K562 (cell line): ENCODE measurements around the gene MTOR. TPM values are rescaled to one million over a fixed set of nuclear protein-coding genes. Genes with fewer than 3 reads are reported as not detected.
A peak's percentile ranks its signal among the peaks of the same experiment; 100 is the strongest.

Experiments used
- ATAC-seq: fragments of 200-7000 bp; cut with Tn5 transposase; 3 replicates; pipeline ENCODE4 v1.9.1; 2020; ENCODE audit warnings: moderate library complexity
- BruUV-seq: library from RNA; stranded (reverse); fragments of 400-500 nt; replicated peaks from 2 replicates; lab custom pipeline; 2021; lab: Mats Ljungman, UMichigan
- CTCF ChIA-PET: fragments of 300-600 bp; formaldehyde crosslinking; extraction: SDS; loops from one replicate; lab custom pipeline; 2021; ENCODE audit warnings: low intra/inter-chr PET ratio; lab: Yijun Ruan, JAX
- POLR2A ChIA-PET: fragments of 300-600, 350-650 bp; sonication (Branson Sonifier 250); formaldehyde crosslinking; extraction: SDS; loops from one replicate; lab custom pipeline; 2021; ENCODE audit warnings: antibody characterized with exemption, inconsistent platforms; lab: Yijun Ruan, JAX
- DNase-seq, 4 experiments: peaks; one replicate each; pipeline versions ENCODE4 v3.0.0 to v3.0.0-alpha.2; 2011 to 2018; ENCODE audit warnings: low spot score in 3 of 4, mixed read lengths in 3 of 4; ENCODE audit errors: extremely low read depth in 1 of 4
- FAIRE-seq: peaks from 2 replicates; lab custom pipeline; 2011; peaks lifted over from hg19 to GRCh38; lab: Jason Lieb, UNC
- H2AFZ ChIP-seq: 2 replicates; pipeline ENCODE4 v1.6.0; 2011; ENCODE audit warnings: low read depth, low read length, control low read depth, inconsistent platforms
- H3K27ac ChIP-seq: fragments of 200-600 bp; 3 replicates; pipeline ENCODE4 v1.8.0; 2011; ENCODE audit warnings: low read depth, mild to moderate bottlenecking, control low read depth, inconsistent platforms, low read length, moderate library complexity, mixed read lengths; ENCODE audit errors: extremely low read depth
- H3K27me3 ChIP-seq, 2 experiments: fragments of 300-600 bp in 1 of 2; 2 replicates in 1 of 2; 3 replicates in 1 of 2; pipeline versions ENCODE4 v1.6.0 to v1.8.0; 2011; ENCODE audit warnings: inconsistent platforms in 2 of 2, low read length in 2 of 2, mild to moderate bottlenecking in 1 of 2, mixed read lengths in 1 of 2, moderate library complexity in 1 of 2; ENCODE audit not compliant: control insufficient read depth in 2 of 2, insufficient read depth in 2 of 2
- H3K36me3 ChIP-seq: fragments of 300-600 bp; 3 replicates; pipeline ENCODE4 v1.8.0; 2011; ENCODE audit warnings: mild to moderate bottlenecking, low read length, inconsistent platforms; ENCODE audit not compliant: control insufficient read depth, insufficient read depth
- H3K4me1 ChIP-seq, 2 experiments: fragments of 200-600 bp in 1 of 2; replicated peaks in 1 of 2; 2 replicates in 1 of 2; 3 replicates in 1 of 2; pipeline versions ENCODE4 v1.5.1 to v1.8.0; 2011; ENCODE audit warnings: inconsistent platforms in 2 of 2, low read length in 2 of 2, mild to moderate bottlenecking in 1 of 2, mixed read lengths in 1 of 2, moderate library complexity in 1 of 2; ENCODE audit not compliant: control insufficient read depth in 2 of 2, insufficient read depth in 2 of 2
- H3K4me2 ChIP-seq: 2 replicates; pipeline ENCODE4 v1.6.1; 2011; ENCODE audit warnings: low read length, control low read depth, inconsistent platforms, mixed read lengths; ENCODE audit not compliant: insufficient read depth
- H3K4me3 ChIP-seq: fragments of 200-600 bp; sonication (generic), shearing (Covaris generic); 2 replicates; pipeline ENCODE4 v1.5.1; 2016; ENCODE audit warnings: control low read depth, inconsistent platforms
- H3K79me2 ChIP-seq: fragments of 200-600 bp; 3 replicates; pipeline ENCODE4 v1.8.0; 2011; ENCODE audit warnings: low read length, inconsistent platforms; ENCODE audit not compliant: control insufficient read depth, insufficient read depth
- H3K9ac ChIP-seq, 2 experiments: 2 replicates each; pipeline versions ENCODE4 v1.6.0 to v1.6.1; 2011; ENCODE audit warnings: low read depth in 2 of 2, low read length in 2 of 2, control low read depth in 1 of 2, inconsistent platforms in 1 of 2, mild to moderate bottlenecking in 1 of 2, mixed read lengths in 1 of 2; ENCODE audit not compliant: insufficient read depth in 1 of 2
- H3K9me1 ChIP-seq: one replicate; pipeline ENCODE4 v1.6.0; 2011; ENCODE audit warnings: inconsistent platforms, mild to moderate bottlenecking, low read length, moderate library complexity; ENCODE audit not compliant: control insufficient read depth, insufficient read depth
- H3K9me3 ChIP-seq: replicated peaks from 2 replicates; pipeline ENCODE4 v1.5.1; 2011; ENCODE audit warnings: low read depth, low read length, inconsistent platforms; ENCODE audit not compliant: control insufficient read depth, insufficient read depth
- H4K20me1 ChIP-seq: replicated peaks from 2 replicates; pipeline ENCODE4 v1.6.1; 2011; ENCODE audit warnings: low read length, inconsistent platforms, mixed read lengths; ENCODE audit not compliant: control insufficient read depth, insufficient read depth
- CBFB ChIP-seq: sonication (generic); formaldehyde crosslinking; IDR thresholded peaks from 2 replicates; pipeline ENCODE4 v1.4.0; 2020; ENCODE audit warnings: mild to moderate bottlenecking, missing genetic modification reagents
- EP400 ChIP-seq: fragments of 450-650 bp; IDR thresholded peaks from 2 replicates; pipeline ENCODE4 v1.6.1; 2017; ENCODE audit warnings: antibody characterized with exemption, mild to moderate bottlenecking, moderate library complexity
- ETV5 ChIP-seq: sonication (generic); formaldehyde crosslinking; IDR thresholded peaks from 2 replicates; pipeline ENCODE4 v1.4.0; 2020; ENCODE audit warnings: low read depth, mild to moderate bottlenecking, missing genetic modification reagents
- IFI16 ChIP-seq: fragments of 250-450 bp; sonication (Bioruptor Pico); IDR thresholded peaks from 2 replicates; pipeline ENCODE4 v2.1.2; 2022; ENCODE audit warnings: mild to moderate bottlenecking, inconsistent platforms
- KDM5B ChIP-seq: fragments of 200-600 bp; sonication (generic); IDR thresholded peaks from 2 replicates; pipeline ENCODE4 v1.6.1; 2012; ENCODE audit warnings: low read depth, mild to moderate bottlenecking, moderate library complexity, low read length, control low read depth, inconsistent platforms; ENCODE audit not compliant: insufficient replicate concordance
- MYC ChIP-seq, 2 experiments: fragments of 250-450 bp in 1 of 2; sonication (Bioruptor Pico) in 1 of 2; IDR thresholded peaks; 2 replicates each; pipeline versions ENCODE4 v1.5.1 to v1.6.1; 2012 to 2021; ENCODE audit warnings: low read depth in 2 of 2, borderline replicate concordance in 1 of 2, improper control_type of control experiment in 1 of 2, low read length in 1 of 2, mild to moderate bottlenecking in 1 of 2, moderate library complexity in 1 of 2
- POLR2AphosphoS5 ChIP-seq: IDR thresholded peaks from 2 replicates; pipeline ENCODE4 v1.6.1; 2011; ENCODE audit warnings: mild to moderate bottlenecking, low read depth, low read length, moderate library complexity; ENCODE audit not compliant: control insufficient read depth, insufficient read depth
- RBM22 ChIP-seq: fragments of 200-400 bp; formaldehyde crosslinking; IDR thresholded peaks from 2 replicates; pipeline ENCODE4 v1.6.1; 2018; ENCODE audit warnings: low read length, low read depth; ENCODE audit not compliant: poor library complexity, severe bottlenecking
- SAP30 ChIP-seq: fragments of 200-600 bp; sonication (generic); IDR thresholded peaks from 2 replicates; pipeline ENCODE4 v1.6.1; 2012; ENCODE audit warnings: borderline replicate concordance, low read depth, mild to moderate bottlenecking, moderate library complexity, low read length, control low read depth, inconsistent platforms; ENCODE audit not compliant: insufficient read depth, poor library complexity, severe bottlenecking
- SIN3A ChIP-seq, 2 experiments: fragments of 150-350 bp in 1 of 2; IDR thresholded peaks; 2 replicates each; pipeline ENCODE4 v1.6.1; 2011 to 2016; ENCODE audit warnings: borderline replicate concordance in 2 of 2, low read depth in 2 of 2, low read length in 2 of 2, mild to moderate bottlenecking in 2 of 2, moderate library complexity in 2 of 2; ENCODE audit not compliant: control insufficient read depth in 1 of 2
- SP1 ChIP-seq: sonication (generic); formaldehyde crosslinking; IDR thresholded peaks from 2 replicates; pipeline ENCODE4 v1.8.1; 2022; ENCODE audit warnings: mild to moderate bottlenecking, missing genetic modification reagents
- TGIF2 ChIP-seq: sonication (generic); formaldehyde crosslinking; IDR thresholded peaks from 2 replicates; pipeline ENCODE4 v1.8.1; 2022; ENCODE audit warnings: mild to moderate bottlenecking, missing genetic modification reagents, moderate library complexity
- WGBS: fragments of 100-300 bp; shearing (Covaris generic); methylation state at CpG from one replicate; pipeline ENCODE4 v1.1.6; 2016; ENCODE audit warnings: low coverage, mixed read lengths; ENCODE audit not compliant: insufficient coverage; ENCODE audit errors: missing lambda C conversion rate; 5-methylcytosine and 5-hydroxymethylcytosine counted together
- in situ Hi-C: fragments of 300-500 bp; cut with MboI; formaldehyde crosslinking; loops from 4 replicates; pipeline ENCODE4 v1.15.0; 2018; ENCODE audit warnings: inconsistent platforms, mixed read lengths
- intact Hi-C: fragments of 100-400 bp; cut with micrococcal nuclease; formaldehyde crosslinking; loops from 2 replicates; pipeline ENCODE4 v1.14.2; 2022
- polyA plus RNA-seq, 8 experiments: library from polyadenylated mRNA; depleted of rRNA in 4 of 8; stranded (reverse) in 5 of 8; unstranded in 3 of 8; fragments of >200 nt; fragmentation: Nextera tagmentation in 2 of 8; fragmentation: Illumina TruSeq in 1 of 8; extraction: Ambion mirVana in 2 of 8; extraction: Trizol in 1 of 8; gene quantifications; 2 replicates each; pipeline versions ENCODE4 v1.2.1 to v1.2.3, GENCODE V29; 2011 to 2014; ENCODE audit warnings: inconsistent platforms in 1 of 8, missing spikeins in 1 of 8
- total RNA-seq, 7 experiments: library from RNA; depleted of rRNA in 6 of 7; stranded (reverse); fragments of >200 nt in 6 of 7; fragmentation: Illumina TruSeq in 2 of 7; extraction: Trizol in 2 of 7; gene quantifications; 2 replicates each; pipeline versions ENCODE4 v1.2.1 to v1.2.3, GENCODE V29; 2011 to 2021; ENCODE audit warnings: low replicate concordance in 1 of 7
- TF ChIP-seq, protein P1 (sequence below), 2 experiments: fragments of 450-650 bp; conservative IDR thresholded peaks; 2 replicates each; pipeline ENCODE4 v1.6.1; 2017; ENCODE audit warnings: mild to moderate bottlenecking in 2 of 2, moderate library complexity in 2 of 2

Gene MTOR
- total and polyA plus RNA-seq, 9 of the 15 experiments (the other 6 are each of a cell fraction or from before 2014, with no cell fraction given), result 11.4 to 71.4 (median 52.2) TPM

DNA sequence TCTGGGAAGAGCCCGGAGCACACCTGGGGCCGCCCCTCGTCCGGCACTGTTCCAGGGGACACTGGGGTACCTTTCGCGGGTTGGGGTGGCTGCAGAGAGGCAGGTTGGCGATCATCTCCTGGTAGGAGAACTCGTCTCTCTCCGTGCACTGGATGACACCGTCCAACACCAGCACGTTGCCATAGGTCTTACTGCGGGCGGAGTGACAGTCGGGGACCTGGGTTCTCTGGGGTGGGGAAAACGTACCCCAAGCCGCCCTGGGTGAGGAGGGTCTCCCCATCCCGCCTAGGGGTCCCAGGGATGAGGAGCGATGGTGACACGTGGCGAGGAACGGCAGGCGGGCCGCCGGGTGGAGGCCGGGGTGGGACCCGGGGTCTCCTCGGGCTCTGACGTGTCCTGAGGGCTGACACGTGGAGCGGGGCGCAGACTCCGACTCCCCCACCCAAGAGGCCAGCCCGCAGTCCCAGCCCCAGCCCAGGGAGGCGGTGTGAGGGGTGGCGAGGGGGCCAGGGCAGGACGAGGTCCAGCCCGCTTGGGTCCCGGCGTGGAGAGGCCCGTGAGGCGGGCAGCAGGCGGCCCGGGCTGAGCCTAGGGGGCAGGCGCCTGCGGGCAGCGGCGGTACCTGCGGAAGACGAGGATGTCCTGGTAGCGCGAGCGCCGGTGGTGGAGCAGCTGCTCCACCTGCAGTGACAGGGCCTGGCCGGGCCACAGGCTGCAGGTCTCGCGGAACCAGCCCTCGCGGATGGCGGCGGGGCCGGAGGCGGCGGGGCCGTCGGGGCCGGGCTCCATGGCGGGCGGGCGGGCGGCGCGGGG lies 203.0 kb downstream of the MTOR start:
- Histone ChIP-seq H3K27ac (peak overlapping the region; percentile 79), H3K27me3 (no peaks in the 10 kb centered on the region), H3K4me3 (peak overlapping the region; percentile 99), H3K4me2 (peak overlapping the region; percentile 92), H3K9me3 (no peaks in the 10 kb centered on the region), H3K9ac (peak overlapping the region; percentile 82 to 97), H2AFZ (peak overlapping the region; percentile 87), H3K36me3 (peaks cover 62% of the 10 kb centered on the region; the same call in 2 of the 3 replicates), H3K79me2 (peaks cover 44% of the 10 kb centered on the region), H4K20me1 (0 out of 2 replicates have a peak, but pooled peaks cover under 1% of the 10 kb centered on the region), H3K9me1 (no peaks in the 10 kb centered on the region), H3K4me1 (peaks cover 8 to 56% of the 10 kb centered on the region in 2 experiments; a peak in 4 of 5 replicates)
- 1% methylated on average over 40 of the region's 72 CpGs for WGBS
- POLR2A ChIA-PET, result interaction anchor here (0.6 to 3.5 kb wide), 9 partner anchors 7 to 627 kb away, joined by 3 to 11 read pairs (median 3); no protein-coding TSS in a partner anchor
- CTCF ChIA-PET, result interaction anchor here (0.6 kb wide), 1 partner anchor 48 kb away, joined by 3 read pairs; no protein-coding TSS in a partner anchor
- peak; percentile 50 to 85 (median 74) for DNase-seq
- ATAC-seq, result peak; percentile 11
- no TSS peak for BruUV-seq
- in situ Hi-C loops (no loop called here), intact Hi-C loops (no loop called here)
- FAIRE-seq, result no peak
- TF ChIP-seq EP400 (peak; percentile 73), IFI16 (no peak), SP1 (CRISPR knock-in tag) (no peak), POLR2AphosphoS5 (no peak), CBFB (CRISPR knock-in tag) (no peak), RBM22 (peak; percentile 30), MYC (IDR thresholded peaks at IDR 0.05; ENCODE audit: low read depth, low read length) (peak; percentile 76), MYC (CRISPR knock-in tag; IDR thresholded peaks at IDR 0.05; ENCODE audit: borderline replicate concordance, low read depth) (0 out of 2 replicates have a peak, but pooled peaks have one; percentile 38), SAP30 (peak; percentile 92), SIN3A (IDR thresholded peaks at IDR 0.05; ENCODE audit: borderline replicate concordance in 2 of 2, control insufficient read depth in 1 of 2, low read depth in 2 of 2, low read length in 2 of 2) (peak in 1 of 2 experiments; percentile 68; a peak in 1 of 4 replicates), KDM5B (peak; percentile 71), TGIF2 (0 out of 2 replicates have a peak, but pooled peaks have one; percentile 22), ETV5 (CRISPR knock-in tag) (peak; percentile 40; the same call in 1 of the 2 replicates)
- TF ChIP-seq, protein P1, sequence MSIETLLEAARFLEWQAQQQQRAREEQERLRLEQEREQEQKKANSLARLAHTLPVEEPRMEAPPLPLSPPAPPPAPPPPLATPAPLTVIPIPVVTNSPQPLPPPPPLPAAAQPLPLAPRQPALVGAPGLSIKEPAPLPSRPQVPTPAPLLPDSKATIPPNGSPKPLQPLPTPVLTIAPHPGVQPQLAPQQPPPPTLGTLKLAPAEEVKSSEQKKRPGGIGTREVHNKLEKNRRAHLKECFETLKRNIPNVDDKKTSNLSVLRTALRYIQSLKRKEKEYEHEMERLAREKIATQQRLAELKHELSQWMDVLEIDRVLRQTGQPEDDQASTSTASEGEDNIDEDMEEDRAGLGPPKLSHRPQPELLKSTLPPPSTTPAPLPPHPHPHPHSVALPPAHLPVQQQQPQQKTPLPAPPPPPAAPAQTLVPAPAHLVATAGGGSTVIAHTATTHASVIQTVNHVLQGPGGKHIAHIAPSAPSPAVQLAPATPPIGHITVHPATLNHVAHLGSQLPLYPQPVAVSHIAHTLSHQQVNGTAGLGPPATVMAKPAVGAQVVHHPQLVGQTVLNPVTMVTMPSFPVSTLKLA (conservative IDR thresholded peaks at IDR 0.05), result peak; percentile 84 to 87
